Dermis blood vessel endothelial cell (primary cell): ENCODE measurements around the gene SEC31B. TPM values are rescaled to one million over a fixed set of nuclear protein-coding genes. Genes with fewer than 3 reads are reported as not detected.

Experiments
- total RNA-seq: library from RNA; depleted of rRNA; stranded (reverse); fragments of >200 nt; gene quantifications from 2 replicates; pipeline ENCODE4 v1.2.3, GENCODE V29; 2014

Gene SEC31B
- total RNA-seq, 1 donor from 2014 or later: 5.3 TPM

Other genes starting within 250 kb of the SEC31B start
- 35.1 and 44.2 TPM in 2 replicates for gene BLOC1S2, start 233.2 kb downstream of the SEC31B start, total RNA-seq
- gene PKD2L1, start 189.6 kb downstream of the SEC31B start, total RNA-seq: not detected in 2 replicates
- gene SCD, start 172.6 kb downstream of the SEC31B start, total RNA-seq: 62.3 and 297 TPM in 2 replicates
- not detected in 2 replicates for gene WNT8B, start 56.9 kb downstream of the SEC31B start, total RNA-seq
- gene NDUFB8, start 10.0 kb upstream of the SEC31B start, total RNA-seq: 113 and 116 TPM in 2 replicates
- gene HIF1AN, start 16.1 kb upstream of the SEC31B start, total RNA-seq: 7.5 and 10.4 TPM in 2 replicates
- gene PAX2, start 225.7 kb upstream of the SEC31B start, total RNA-seq: 0.14 and 0.51 TPM in 2 replicates